H1 (cell line): ENCODE measurements around the gene TEAD1. TPM values are rescaled to one million over a fixed set of nuclear protein-coding genes. Genes with fewer than 3 reads are reported as not detected.

Source experiments
- CTCF ChIA-PET: fragments of 300-600 bp; sonication (Branson Sonifier 250); formaldehyde crosslinking; loops from one replicate; lab custom pipeline; 2021; ENCODE audit not compliant: partially characterized antibody; lab: Charles Lee
- POLR2A ChIA-PET: fragments of 300-600 bp; sonication (Branson Sonifier 250); formaldehyde crosslinking; loops from one replicate; lab custom pipeline; 2021; ENCODE audit warnings: inconsistent platforms; ENCODE audit not compliant: partially characterized antibody; lab: Charles Lee
- DNase-seq, 2 experiments: peaks; one replicate each; pipeline versions ENCODE4 v3.0.0 to v3.0.0-alpha.2; 2010 to 2022; ENCODE audit warnings: low spot score in 2 of 2, low read depth in 1 of 2, mixed read lengths in 1 of 2
- FAIRE-seq: peaks from 2 replicates; lab custom pipeline; 2011; peaks lifted over from hg19 to GRCh38; lab: Jason Lieb, UNC
- H2AFZ ChIP-seq: 2 replicates; pipeline ENCODE4 v1.8.1; 2012; ENCODE audit warnings: low read length, inconsistent platforms
- H2AK5ac ChIP-seq: 2 replicates; pipeline ENCODE4 v1.6.1; 2013; ENCODE audit warnings: low read depth, low read length
- H2BK120ac ChIP-seq: replicated peaks from 2 replicates; pipeline ENCODE3; 2013; ENCODE audit warnings: low read depth, low read length, inconsistent platforms
- H2BK12ac ChIP-seq: 2 replicates; pipeline ENCODE4 v1.6.1; 2013; ENCODE audit warnings: low read depth, low read length
- H2BK15ac ChIP-seq: 2 replicates; pipeline ENCODE4 v1.6.1; 2013; ENCODE audit warnings: low read length
- H2BK20ac ChIP-seq: 2 replicates; pipeline ENCODE4 v1.6.1; 2013; ENCODE audit warnings: low read length
- H2BK5ac ChIP-seq: 2 replicates; pipeline ENCODE4 v1.6.1; 2013; ENCODE audit warnings: low read depth, low read length
- H3K14ac ChIP-seq: 2 replicates; pipeline ENCODE4 v1.6.1; 2013; ENCODE audit warnings: inconsistent platforms; ENCODE audit not compliant: insufficient read length
- H3K18ac ChIP-seq: 2 replicates; pipeline ENCODE4 v1.6.1; 2013; ENCODE audit warnings: low read length; ENCODE audit errors: extremely low read depth
- H3K23ac ChIP-seq: 2 replicates; pipeline ENCODE4 v1.6.1; 2013; ENCODE audit warnings: inconsistent platforms; ENCODE audit not compliant: insufficient read length
- H3K23me2 ChIP-seq: 2 replicates; pipeline ENCODE4 v1.6.1; 2013; ENCODE audit warnings: low read depth, low read length
- H3K27ac ChIP-seq: 2 replicates; pipeline ENCODE4 v1.6.1; 2011; ENCODE audit warnings: low read depth, low read length, inconsistent platforms
- H3K27me3 ChIP-seq, 4 experiments: replicated peaks in 1 of 4; 1 replicate in 1 of 4; 2 replicates in 3 of 4; pipeline versions ENCODE4 v1.6.1 to v1.8.1; 2011 to 2013; ENCODE audit warnings: low read length in 3 of 4, mild to moderate bottlenecking in 3 of 4, inconsistent platforms in 2 of 4, mixed read lengths in 2 of 4, moderate library complexity in 1 of 4; ENCODE audit not compliant: control insufficient read depth in 3 of 4, insufficient read depth in 3 of 4; ENCODE audit errors: extremely low read depth in 1 of 4
- H3K36me3 ChIP-seq, 4 experiments: 2 replicates each; pipeline versions ENCODE4 v1.6.1 to v1.8.1; 2011 to 2013; ENCODE audit warnings: mild to moderate bottlenecking in 4 of 4, low read length in 3 of 4, moderate library complexity in 2 of 4, control low read depth in 1 of 4, inconsistent platforms in 1 of 4; ENCODE audit not compliant: insufficient read depth in 4 of 4, control insufficient read depth in 2 of 4
- H3K4ac ChIP-seq: replicated peaks from 2 replicates; pipeline ENCODE3; 2013; ENCODE audit warnings: low read length, low read depth, mixed read lengths, inconsistent platforms; ENCODE audit not compliant: insufficient read length
- H3K4me1 ChIP-seq, 4 experiments: replicated peaks in 1 of 4; 1 replicate in 1 of 4; 2 replicates in 3 of 4; pipeline versions ENCODE4 v1.6.1 to v1.8.1; 2011 to 2013; ENCODE audit warnings: low read length in 3 of 4, inconsistent platforms in 2 of 4, mixed read lengths in 1 of 4; ENCODE audit not compliant: insufficient read depth in 4 of 4, control insufficient read depth in 3 of 4
- H3K4me2 ChIP-seq, 2 experiments: 2 replicates each; pipeline versions ENCODE4 v1.6.1 to v1.8.1; 2011 to 2013; ENCODE audit warnings: low read depth in 2 of 2, low read length in 2 of 2, control low read depth in 1 of 2, inconsistent platforms in 1 of 2, mild to moderate bottlenecking in 1 of 2; ENCODE audit not compliant: insufficient read depth in 1 of 2
- H3K4me3 ChIP-seq, 4 experiments: fragments of 200-600, 300-600 bp in 1 of 4; sonication (generic), shearing (Covaris generic), sonication (Bioruptor Twin) in 1 of 4; 2 replicates each; pipeline versions ENCODE4 v1.5.1 to v1.8.1; 2011 to 2016; ENCODE audit warnings: low read length in 4 of 4, low read depth in 3 of 4, control low read depth in 2 of 4, inconsistent platforms in 2 of 4, mild to moderate bottlenecking in 2 of 4, mixed read lengths in 1 of 4, moderate library complexity in 1 of 4; ENCODE audit not compliant: insufficient read depth in 2 of 4; ENCODE audit errors: extremely low read depth in 1 of 4
- H3K56ac ChIP-seq: replicated peaks from 2 replicates; pipeline ENCODE3; 2013; ENCODE audit warnings: low read depth, mild to moderate bottlenecking, mixed read lengths, low read length, inconsistent platforms; ENCODE audit not compliant: insufficient read length
- H3K79me1 ChIP-seq: 2 replicates; pipeline ENCODE4 v1.6.1; 2013; ENCODE audit warnings: low read depth, low read length, control low read depth
- H3K79me2 ChIP-seq, 2 experiments: 2 replicates each; pipeline versions ENCODE4 v1.6.1 to v1.8.1; 2012 to 2013; ENCODE audit warnings: low read length in 2 of 2, mild to moderate bottlenecking in 2 of 2, inconsistent platforms in 1 of 2; ENCODE audit not compliant: insufficient read depth in 2 of 2, control insufficient read depth in 1 of 2
- H3K9ac ChIP-seq, 4 experiments: replicated peaks in 1 of 4; 1 replicate in 1 of 4; 2 replicates in 3 of 4; pipeline versions ENCODE4 v1.6.1 to v1.8.1; 2011 to 2013; ENCODE audit warnings: low read depth in 3 of 4, low read length in 3 of 4, control low read depth in 2 of 4, mild to moderate bottlenecking in 2 of 4, moderate library complexity in 2 of 4, inconsistent platforms in 1 of 4; ENCODE audit errors: extremely low read depth in 1 of 4
- H3K9me3 ChIP-seq, 2 experiments: 2 replicates each; pipeline versions ENCODE4 v1.6.1 to v1.8.1; 2012 to 2013; ENCODE audit warnings: mild to moderate bottlenecking in 2 of 2, moderate library complexity in 2 of 2, control low read depth in 1 of 2, inconsistent platforms in 1 of 2, low read depth in 1 of 2, low read length in 1 of 2, mixed read lengths in 1 of 2; ENCODE audit not compliant: insufficient read depth in 2 of 2
- H4K20me1 ChIP-seq, 2 experiments: replicated peaks in 1 of 2; 2 replicates each; pipeline versions ENCODE3 to v1.8.1; 2011 to 2013; ENCODE audit warnings: inconsistent platforms in 2 of 2, low read length in 2 of 2, mild to moderate bottlenecking in 1 of 2; ENCODE audit not compliant: insufficient read depth in 2 of 2, control insufficient read depth in 1 of 2
- H4K5ac ChIP-seq: 2 replicates; pipeline ENCODE4 v1.6.1; 2013; ENCODE audit warnings: low read length, low read depth, mixed read lengths, inconsistent platforms; ENCODE audit not compliant: insufficient read length
- H4K8ac ChIP-seq: 2 replicates; pipeline ENCODE4 v1.8.0; 2013; ENCODE audit warnings: mild to moderate bottlenecking, moderate library complexity, low read length, inconsistent platforms; ENCODE audit not compliant: insufficient read depth; ENCODE audit errors: extremely low read depth
- H4K91ac ChIP-seq: replicated peaks from 2 replicates; pipeline ENCODE3; 2013; ENCODE audit warnings: low read length, mixed read lengths, inconsistent platforms; ENCODE audit not compliant: insufficient read length
- CBX8 ChIP-seq: fragments of 300-800, 300-1000 bp; sonication (generic); IDR thresholded peaks from 2 replicates; pipeline ENCODE4 v1.7.1; 2016; ENCODE audit warnings: low read depth, low read length, borderline replicate concordance
- CHD1 ChIP-seq: IDR thresholded peaks from 2 replicates; pipeline ENCODE4 v1.6.1; 2012; ENCODE audit warnings: low read depth, low read length, improper control_type of control experiment
- HDAC6 ChIP-seq: IDR thresholded peaks from one replicate; pipeline ENCODE4 v1.7.1; 2012; ENCODE audit warnings: low read depth, mild to moderate bottlenecking, inconsistent platforms, low read length, moderate library complexity
- KDM5A ChIP-seq: fragments of 200-600 bp; IDR thresholded peaks from 2 replicates; pipeline ENCODE4 v1.7.1; 2012; ENCODE audit warnings: mild to moderate bottlenecking, low read length, inconsistent platforms, mixed read lengths
- POU5F1 ChIP-seq: IDR thresholded peaks from 2 replicates; pipeline ENCODE4 v1.6.1; 2011; ENCODE audit warnings: low read depth, mild to moderate bottlenecking, low read length, moderate library complexity
- WGBS, 2 experiments: shearing (Covaris generic) in 1 of 2; methylation state at CpG; one replicate each; pipeline versions ENCODE4 v1.1.6 to v1.1.7; 2013 to 2015; ENCODE audit warnings: low lambda C conversion rate in 2 of 2, mixed read lengths in 2 of 2, inconsistent platforms in 1 of 2, low coverage in 1 of 2, missing lambda C conversion rate in 1 of 2; ENCODE audit not compliant: insufficient replicate concordance in 2 of 2, insufficient coverage in 1 of 2, insufficient read length in 1 of 2; ENCODE audit errors: extremely low coverage in 1 of 2, missing lambda C conversion rate in 1 of 2; 5-methylcytosine and 5-hydroxymethylcytosine counted together
- polyA plus RNA-seq, 7 experiments: library from polyadenylated mRNA; depleted of rRNA in 3 of 7; stranded (reverse) in 5 of 7; unstranded in 2 of 7; fragments of >200 nt in 5 of 7; fragments of 200-250 nt in 2 of 7; gene quantifications; 1 replicate in 5 of 7; 2 replicates in 1 of 7; 4 replicates in 1 of 7; pipeline versions ENCODE4 v1.2.1 to v1.2.3, GENCODE V29; 2011 to 2013; ENCODE audit warnings: missing spikeins in 2 of 7, mixed read lengths in 2 of 7
- total RNA-seq: library from RNA; stranded (reverse); fragmentation: NEBNext Ultra II Directional; extraction: Animal tissue kit (Norgen Biotek cat#: 25700); gene quantifications from 2 replicates; pipeline ENCODE4 v1.2.1, GENCODE V29; 2021

Gene TEAD1
- total and polyA plus RNA-seq, 2 of the 8 experiments (the other 6 are each of a cell fraction or from before 2014, with no cell fraction given): 15.6 to 67.4 TPM

GRCh38 chr11:12698048-12698447 is 23.8 kb downstream of the TEAD1 start:
- Histone ChIP-seq H3K56ac (no peak overlapping the region), H3K23me2 (no peaks in the 10 kb centered on the region; the same call in 1 of the 2 replicates), H2BK5ac (peak overlapping the region; percentile 50; the same call in 1 of the 2 replicates), H3K23ac (no peak overlapping the region), H3K4ac (no peak overlapping the region), H3K4me2 (peak overlapping the region; percentile 27 to 32), H3K36me3 (no peaks in the 10 kb centered on the region), H2BK15ac (no peak overlapping the region), H4K8ac (no peak overlapping the region), H3K27me3 (no peaks in the 10 kb centered on the region), H2AK5ac (no peak overlapping the region), H2BK120ac (no peak overlapping the region), H3K4me3 (no peak overlapping the region), H2BK20ac (no peak overlapping the region), H3K4me1 (peaks cover 12 to 39% (median 20%) of the 10 kb centered on the region in 4 experiments), H4K20me1 (peaks cover 22 to 29% of the 10 kb centered on the region in 2 experiments), H2AFZ (no peak overlapping the region), H3K18ac (no peak overlapping the region), H3K79me2 (peaks cover 14 to 98% of the 10 kb centered on the region in 2 experiments), H4K5ac (no peak overlapping the region), H3K14ac (no peak overlapping the region), H4K91ac (no peak overlapping the region), H3K9me3 (no peaks in the 10 kb centered on the region), H3K27ac (no peak overlapping the region), H2BK12ac (no peak overlapping the region; the same call in 1 of the 2 replicates), H3K79me1 (peaks cover 14% of the 10 kb centered on the region), H3K9ac (no peak overlapping the region)
- ChIA-PET CTCF (interaction anchor here (0.6 to 1.1 kb wide), 3 partner anchors 43 to 192 kb away, joined by 3 read pairs; no protein-coding TSS in a partner anchor), POLR2A (interaction anchor here (1.1 kb wide), 2 partner anchors 20 to 167 kb away, joined by 3 read pairs; no protein-coding TSS in a partner anchor)
- DNase-seq (no peak), FAIRE-seq (no peak)
- 52% methylated on average over 5 of the region's 5 CpGs; no CpG with 5 or more reads in 1 of the 2 experiments for WGBS, 2 experiments
- no peak for TF ChIP-seq HDAC6
- TF ChIP-seq POU5F1: no peak
- no peak for TF ChIP-seq KDM5A
- TF ChIP-seq CBX8: no peak
- no peak for TF ChIP-seq CHD1
